HEK293 (cell line): ENCODE measurements around the gene GALNTL6.

ENCODE experiments used
- CTCF ChIA-PET: fragments of 350-600 bp; formaldehyde crosslinking; extraction: SDS; loops from one replicate; lab custom pipeline; 2021; ENCODE audit warnings: antibody characterized with exemption; lab: Yijun Ruan, JAX
- POLR2A ChIA-PET: fragments of 300-600 bp; formaldehyde crosslinking; extraction: SDS; loops from one replicate; lab custom pipeline; 2020; ENCODE audit warnings: antibody characterized with exemption, inconsistent platforms; lab: Yijun Ruan, JAX
- H3K27ac ChIP-seq: fragments of 200-500 bp; sonication (Bioruptor generic); 2 replicates; pipeline ENCODE4 v1.5.1; 2014; ENCODE audit warnings: low read depth, low read length, control low read depth, inconsistent platforms; ENCODE audit errors: extremely low read depth
- H3K36me3 ChIP-seq, 2 experiments: fragments of 200-500 bp in 1 of 2; sonication (Bioruptor generic) in 1 of 2; 1 replicate in 1 of 2; 2 replicates in 1 of 2; pipeline ENCODE4 v1.5.1; 2014 to 2017; ENCODE audit warnings: inconsistent platforms in 2 of 2, low read length in 2 of 2; ENCODE audit not compliant: control insufficient read depth in 2 of 2, insufficient read depth in 1 of 2
- H3K4me1 ChIP-seq: fragments of 200-500 bp; sonication (Bioruptor generic); 2 replicates; pipeline ENCODE4 v1.5.1; 2014; ENCODE audit warnings: mild to moderate bottlenecking, low read length, inconsistent platforms; ENCODE audit not compliant: control insufficient read depth, insufficient read depth
- H3K4me3 ChIP-seq: 2 replicates; pipeline ENCODE4 v1.5.1; 2011; ENCODE audit warnings: low read depth, mild to moderate bottlenecking, control low read depth, low read length, moderate library complexity
- H3K9me3 ChIP-seq: fragments of 200-500 bp; sonication (Bioruptor generic); 2 replicates; pipeline ENCODE4 v1.5.1; 2014; ENCODE audit warnings: low read depth, low read length, inconsistent platforms; ENCODE audit not compliant: control insufficient read depth, insufficient read depth
- AEBP2 ChIP-seq: fragments of 450-650 bp; formaldehyde crosslinking; IDR thresholded peaks from 2 replicates; pipeline ENCODE4 v1.5.1; 2016; ENCODE audit warnings: missing biosample characterization, missing genetic modification characterization, borderline replicate concordance
- BCL11A ChIP-seq: fragments of 450-650 bp; formaldehyde crosslinking; IDR thresholded peaks from 2 replicates; pipeline ENCODE4 v1.5.1; 2016; ENCODE audit warnings: low read depth, missing biosample characterization, missing genetic modification characterization
- GLI4 ChIP-seq: fragments of 450-650 bp; formaldehyde crosslinking; IDR thresholded peaks from 2 replicates; pipeline ENCODE4 v1.5.1; 2016; ENCODE audit warnings: missing biosample characterization, missing genetic modification characterization
- KLF9 ChIP-seq: fragments of 450-650 bp; formaldehyde crosslinking; IDR thresholded peaks from 2 replicates; pipeline ENCODE4 v1.5.1; 2016; ENCODE audit warnings: missing biosample characterization, missing genetic modification characterization, low read depth
- PRDM10 ChIP-seq: fragments of 450-650 bp; formaldehyde crosslinking; IDR thresholded peaks from 2 replicates; pipeline ENCODE4 v1.5.1; 2016; ENCODE audit warnings: missing biosample characterization, missing genetic modification characterization
- SETDB1 ChIP-seq: IDR thresholded peaks from one replicate; pipeline ENCODE4 v1.6.1; 2017; ENCODE audit warnings: mild to moderate bottlenecking, low read length, moderate library complexity, mixed read lengths; ENCODE audit not compliant: insufficient read length
- TRIM28 ChIP-seq: IDR thresholded peaks from 2 replicates; pipeline ENCODE4 v1.6.1; 2011; ENCODE audit warnings: low read length, control low read depth, borderline replicate concordance
- ZBTB1 ChIP-seq: fragments of 450-650 bp; formaldehyde crosslinking; IDR thresholded peaks from 2 replicates; pipeline ENCODE4 v1.5.1; 2016; ENCODE audit warnings: missing biosample characterization, missing genetic modification characterization
- ZBTB20 ChIP-seq: fragments of 450-650 bp; formaldehyde crosslinking; IDR thresholded peaks from 2 replicates; pipeline ENCODE4 v1.5.1; 2016; ENCODE audit warnings: missing biosample characterization, missing genetic modification characterization
- ZNF274 ChIP-seq, 2 experiments: fragments of 200-500 bp in 1 of 2; fragments of 450-650 bp in 1 of 2; sonication (Bioruptor generic) in 1 of 2; formaldehyde crosslinking in 1 of 2; IDR thresholded peaks; 2 replicates each; pipeline versions ENCODE4 v1.5.1 to v1.6.1; 2014 to 2016; ENCODE audit warnings: borderline replicate concordance in 1 of 2, inconsistent platforms in 1 of 2, low read length in 1 of 2, missing biosample characterization in 1 of 2, missing genetic modification characterization in 1 of 2
- ZNF37A ChIP-seq: fragments of 450-650 bp; IDR thresholded peaks from 2 replicates; pipeline ENCODE4 v1.5.1; 2018; ENCODE audit warnings: missing biosample characterization, missing genetic modification characterization
- ZNF391 ChIP-seq: fragments of 450-650 bp; formaldehyde crosslinking; IDR thresholded peaks from 2 replicates; pipeline ENCODE4 v1.5.1; 2016; ENCODE audit warnings: low read depth, missing biosample characterization, missing genetic modification characterization, borderline replicate concordance
- ZNF433 ChIP-seq: fragments of 450-650 bp; formaldehyde crosslinking; IDR thresholded peaks from 2 replicates; pipeline ENCODE4 v1.5.1; 2016; ENCODE audit warnings: missing biosample characterization, missing genetic modification characterization, low read depth
- ZNF529 ChIP-seq: fragments of 450-650 bp; formaldehyde crosslinking; IDR thresholded peaks from 2 replicates; pipeline ENCODE4 v1.5.1; 2017; ENCODE audit warnings: missing genetic modification characterization, missing biosample characterization; ENCODE audit not compliant: insufficient replicate concordance
- ZNF600 ChIP-seq: fragments of 450-650 bp; formaldehyde crosslinking; IDR thresholded peaks from 2 replicates; pipeline ENCODE4 v1.5.1; 2016; ENCODE audit warnings: missing biosample characterization, missing genetic modification characterization
- ZNF610 ChIP-seq: fragments of 450-650 bp; formaldehyde crosslinking; IDR thresholded peaks from 2 replicates; pipeline ENCODE4 v1.5.1; 2016; ENCODE audit warnings: missing biosample characterization, missing genetic modification characterization, borderline replicate concordance
- ZNF670 ChIP-seq: fragments of 450-650 bp; formaldehyde crosslinking; IDR thresholded peaks from 2 replicates; pipeline ENCODE4 v1.5.1; 2016; ENCODE audit warnings: missing biosample characterization, missing genetic modification characterization, low read depth

GALNTL6 gene

GRCh38 chr4:172736046-172736445, 922.8 kb downstream of the GALNTL6 start:
- CTCF ChIA-PET = no interaction called here
- Histone ChIP-seq H3K36me3 (no peaks in the 10 kb centered on the region), H3K4me1 (no peaks in the 10 kb centered on the region), H3K27ac (no peak overlapping the region), H3K9me3 (no peaks in the 10 kb centered on the region), H3K4me3 (no peak overlapping the region)
- POLR2A ChIA-PET = no interaction called here
- TF ChIP-seq SETDB1 = peak; percentile 59
- peak; percentile 31; the same call in 1 of the 2 replicates for TF ChIP-seq TRIM28
- TF ChIP-seq AEBP2 = no peak

GRCh38 chr4:172740434-172740833, 927.2 kb downstream of the GALNTL6 start:
- no peak overlapping the region for H3K4me3 ChIP-seq
- H3K9me3 ChIP-seq = no peaks in the 10 kb centered on the region
- POLR2A ChIA-PET = no interaction called here
- CTCF ChIA-PET = interaction anchor here (0.7 kb wide), 1 partner anchor 12 kb away, joined by 3 read pairs; no protein-coding TSS in a partner anchor
- H3K4me1 ChIP-seq = no peaks in the 10 kb centered on the region
- no peaks in the 10 kb centered on the region for H3K36me3 ChIP-seq
- H3K27ac ChIP-seq = no peak overlapping the region
- TF ChIP-seq ZNF610 (tag by site-specific recombination) = no peak
- TF ChIP-seq KLF9 = no peak
- TF ChIP-seq ZNF600 (tag by site-specific recombination) = no peak
- TF ChIP-seq ZBTB1 (tag by site-specific recombination) = no peak

GRCh38 chr4:172750910-172751309, 937.7 kb downstream of the GALNTL6 start:
- no peaks in the 10 kb centered on the region for H3K36me3 ChIP-seq
- ChIA-PET CTCF (no interaction called here), POLR2A (no interaction called here)
- H3K4me3 ChIP-seq = no peak overlapping the region
- no peaks in the 10 kb centered on the region for H3K4me1 ChIP-seq
- no peaks in the 10 kb centered on the region for H3K9me3 ChIP-seq
- TF ChIP-seq GLI4 (no peak), ZNF37A (tag by site-specific recombination) (no peak), ZNF670 (no peak), ZNF529 (tag by site-specific recombination) (no peak), ZBTB20 (tag by site-specific recombination) (no peak), BCL11A (tag by site-specific recombination) (no peak), ZNF274 (IDR thresholded peaks at IDR 0.05; ENCODE audit: low read length) (no peak), ZNF274 (tag by site-specific recombination; IDR thresholded peaks at IDR 0.05; ENCODE audit: borderline replicate concordance) (no peak), ZNF391 (tag by site-specific recombination) (no peak), ZNF433 (tag by site-specific recombination) (no peak), PRDM10 (no peak)
- TF ChIP-seq, all 188 proteins: peak for 0
- no peak overlapping the region for H3K27ac ChIP-seq
